Measurements from ENCODE around the gene LBP.

- TF ChIP-seq POLR2AphosphoS5 (IDR thresholded peaks at IDR 0.05; ENCODE audit: low read depth, low read length): no peak
- TF ChIP-seq, protein P1, sequence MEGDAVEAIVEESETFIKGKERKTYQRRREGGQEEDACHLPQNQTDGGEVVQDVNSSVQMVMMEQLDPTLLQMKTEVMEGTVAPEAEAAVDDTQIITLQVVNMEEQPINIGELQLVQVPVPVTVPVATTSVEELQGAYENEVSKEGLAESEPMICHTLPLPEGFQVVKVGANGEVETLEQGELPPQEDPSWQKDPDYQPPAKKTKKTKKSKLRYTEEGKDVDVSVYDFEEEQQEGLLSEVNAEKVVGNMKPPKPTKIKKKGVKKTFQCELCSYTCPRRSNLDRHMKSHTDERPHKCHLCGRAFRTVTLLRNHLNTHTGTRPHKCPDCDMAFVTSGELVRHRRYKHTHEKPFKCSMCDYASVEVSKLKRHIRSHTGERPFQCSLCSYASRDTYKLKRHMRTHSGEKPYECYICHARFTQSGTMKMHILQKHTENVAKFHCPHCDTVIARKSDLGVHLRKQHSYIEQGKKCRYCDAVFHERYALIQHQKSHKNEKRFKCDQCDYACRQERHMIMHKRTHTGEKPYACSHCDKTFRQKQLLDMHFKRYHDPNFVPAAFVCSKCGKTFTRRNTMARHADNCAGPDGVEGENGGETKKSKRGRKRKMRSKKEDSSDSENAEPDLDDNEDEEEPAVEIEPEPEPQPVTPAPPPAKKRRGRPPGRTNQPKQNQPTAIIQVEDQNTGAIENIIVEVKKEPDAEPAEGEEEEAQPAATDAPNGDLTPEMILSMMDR (IDR thresholded peaks at IDR 0.05 in 2 of 3, conservative IDR thresholded peaks at IDR 0.05 in 1 of 3; ENCODE audit: borderline replicate concordance in 1 of 3, insufficient read depth in 1 of 3, low read depth in 2 of 3, low read length in 2 of 3): no peak
- no peak for TF ChIP-seq EZH2 (IDR thresholded peaks at IDR 0.05)
- no peak for TF ChIP-seq EZH2phosphoT487 (IDR thresholded peaks at IDR 0.05; ENCODE audit: borderline replicate concordance)
- TF ChIP-seq POLR2A (IDR thresholded peaks at IDR 0.05; ENCODE audit: borderline replicate concordance, extremely low read depth, insufficient read depth, insufficient read length): no peak
- TF ChIP-seq FOSL1 (IDR thresholded peaks at IDR 0.05; ENCODE audit: low read depth): no peak
Measured at GRCh38 chr20:38334016-38334415, 12.3 kb upstream of the LBP start.

Data from HCT116 (cell line).